HEK293 (cell line): ENCODE results near the gene SLC9A2.

ENCODE experiments used
- PRDM1 ChIP-seq: fragments of 450-650 bp; formaldehyde crosslinking; IDR thresholded peaks from 2 replicates; pipeline ENCODE4; 2016; ENCODE audit warnings: missing biosample characterization, missing genetic modification characterization
- ZBTB20 ChIP-seq: fragments of 450-650 bp; formaldehyde crosslinking; IDR thresholded peaks from 2 replicates; pipeline ENCODE4 v1.5.1; 2016; ENCODE audit warnings: missing biosample characterization, missing genetic modification characterization
- ZFP37 ChIP-seq: fragments of 450-650 bp; formaldehyde crosslinking; IDR thresholded peaks from 2 replicates; pipeline ENCODE4 v1.5.1; 2016; ENCODE audit warnings: missing biosample characterization, missing genetic modification characterization
- ZIC2 ChIP-seq: fragments of 450-650 bp; formaldehyde crosslinking; IDR thresholded peaks from 2 replicates; pipeline ENCODE4 v1.5.1; 2016; ENCODE audit warnings: missing biosample characterization, missing genetic modification characterization
- ZNF211 ChIP-seq: fragments of 450-650 bp; formaldehyde crosslinking; IDR thresholded peaks from 2 replicates; pipeline ENCODE4 v1.5.1; 2016; ENCODE audit warnings: low read depth, missing biosample characterization, missing genetic modification characterization
- ZNF473 ChIP-seq: fragments of 450-650 bp; formaldehyde crosslinking; IDR thresholded peaks from 2 replicates; pipeline ENCODE4 v1.5.1; 2017; ENCODE audit warnings: missing biosample characterization, missing genetic modification characterization
- ZNF670 ChIP-seq: fragments of 450-650 bp; formaldehyde crosslinking; IDR thresholded peaks from 2 replicates; pipeline ENCODE4 v1.5.1; 2016; ENCODE audit warnings: missing biosample characterization, missing genetic modification characterization, low read depth
- ZNF677 ChIP-seq: fragments of 450-650 bp; IDR thresholded peaks from 2 replicates; pipeline ENCODE4 v1.5.0; 2018; ENCODE audit warnings: missing biosample characterization, mild to moderate bottlenecking, missing genetic modification characterization, moderate library complexity
- TF ChIP-seq, protein P1 (sequence below): fragments of 450-650 bp; formaldehyde crosslinking; conservative IDR thresholded peaks from 2 replicates; pipeline ENCODE4 v1.5.1; 2016; ENCODE audit warnings: low read depth, missing biosample characterization, missing genetic modification characterization
- TF ChIP-seq, protein P2 (sequence below): fragments of 450-650 bp; formaldehyde crosslinking; IDR thresholded peaks from 2 replicates; pipeline ENCODE4 v1.5.1; 2016; ENCODE audit warnings: missing biosample characterization, missing genetic modification characterization
- TF ChIP-seq, protein P3 (sequence below): fragments of 450-650 bp; formaldehyde crosslinking; IDR thresholded peaks from 2 replicates; pipeline ENCODE4 v1.5.1; 2016; ENCODE audit warnings: missing biosample characterization, missing genetic modification characterization
- TF ChIP-seq, protein P4 (sequence below): fragments of 450-650 bp; formaldehyde crosslinking; IDR thresholded peaks from 2 replicates; pipeline ENCODE4 v1.5.1; 2016; ENCODE audit warnings: missing biosample characterization, missing genetic modification characterization
- TF ChIP-seq, protein P5 (sequence below): fragments of 450-650 bp; formaldehyde crosslinking; IDR thresholded peaks from 2 replicates; pipeline ENCODE4 v1.5.1; 2017; ENCODE audit warnings: missing biosample characterization, missing genetic modification characterization
- TF ChIP-seq, protein P6 (sequence below): fragments of 450-650 bp; formaldehyde crosslinking; optimal IDR thresholded peaks from 2 replicates; pipeline ENCODE3; 2016; ENCODE audit warnings: missing biosample characterization, mild to moderate bottlenecking, missing genetic modification characterization

DNA sequence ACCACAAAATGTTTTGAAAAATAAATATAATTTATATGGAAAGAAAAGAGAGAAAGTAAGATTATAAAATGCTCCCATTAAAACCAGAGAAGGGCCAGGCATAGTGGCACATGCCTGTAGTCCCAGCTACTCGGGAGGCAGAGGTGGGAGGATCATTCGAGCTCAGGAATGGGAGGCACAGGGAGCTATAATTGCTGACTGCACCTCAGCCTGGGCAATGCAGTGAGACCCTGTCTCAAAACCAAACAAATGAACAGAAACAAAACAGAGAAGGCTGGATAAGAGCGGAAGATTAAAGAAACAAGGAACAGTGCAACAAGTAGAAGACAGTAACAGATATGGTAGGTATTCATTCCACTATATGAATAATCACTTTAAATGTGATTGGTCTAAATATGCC is 123.9 kb downstream of the SLC9A2 start:
- TF ChIP-seq ZNF473 (tag by site-specific recombination) (no peak), ZNF677 (tag by site-specific recombination) (no peak), ZBTB20 (tag by site-specific recombination) (no peak), ZNF670 (no peak), ZFP37 (tag by site-specific recombination) (no peak), PRDM1 (no peak), ZIC2 (tag by site-specific recombination) (no peak), ZNF211 (tag by site-specific recombination) (no peak)
- TF ChIP-seq, protein P1, sequence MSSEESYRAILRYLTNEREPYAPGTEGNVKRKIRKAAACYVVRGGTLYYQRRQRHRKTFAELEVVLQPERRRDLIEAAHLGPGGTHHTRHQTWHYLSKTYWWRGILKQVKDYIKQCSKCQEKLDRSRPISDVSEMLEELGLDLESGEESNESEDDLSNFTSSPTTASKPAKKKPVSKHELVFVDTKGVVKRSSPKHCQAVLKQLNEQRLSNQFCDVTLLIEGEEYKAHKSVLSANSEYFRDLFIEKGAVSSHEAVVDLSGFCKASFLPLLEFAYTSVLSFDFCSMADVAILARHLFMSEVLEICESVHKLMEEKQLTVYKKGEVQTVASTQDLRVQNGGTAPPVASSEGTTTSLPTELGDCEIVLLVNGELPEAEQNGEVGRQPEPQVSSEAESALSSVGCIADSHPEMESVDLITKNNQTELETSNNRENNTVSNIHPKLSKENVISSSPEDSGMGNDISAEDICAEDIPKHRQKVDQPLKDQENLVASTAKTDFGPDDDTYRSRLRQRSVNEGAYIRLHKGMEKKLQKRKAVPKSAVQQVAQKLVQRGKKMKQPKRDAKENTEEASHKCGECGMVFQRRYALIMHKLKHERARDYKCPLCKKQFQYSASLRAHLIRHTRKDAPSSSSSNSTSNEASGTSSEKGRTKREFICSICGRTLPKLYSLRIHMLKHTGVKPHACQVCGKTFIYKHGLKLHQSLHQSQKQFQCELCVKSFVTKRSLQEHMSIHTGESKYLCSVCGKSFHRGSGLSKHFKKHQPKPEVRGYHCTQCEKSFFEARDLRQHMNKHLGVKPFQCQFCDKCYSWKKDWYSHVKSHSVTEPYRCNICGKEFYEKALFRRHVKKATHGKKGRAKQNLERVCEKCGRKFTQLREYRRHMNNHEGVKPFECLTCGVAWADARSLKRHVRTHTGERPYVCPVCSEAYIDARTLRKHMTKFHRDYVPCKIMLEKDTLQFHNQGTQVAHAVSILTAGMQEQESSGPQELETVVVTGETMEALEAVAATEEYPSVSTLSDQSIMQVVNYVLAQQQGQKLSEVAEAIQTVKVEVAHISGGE, result no peak
- TF ChIP-seq, protein P2, sequence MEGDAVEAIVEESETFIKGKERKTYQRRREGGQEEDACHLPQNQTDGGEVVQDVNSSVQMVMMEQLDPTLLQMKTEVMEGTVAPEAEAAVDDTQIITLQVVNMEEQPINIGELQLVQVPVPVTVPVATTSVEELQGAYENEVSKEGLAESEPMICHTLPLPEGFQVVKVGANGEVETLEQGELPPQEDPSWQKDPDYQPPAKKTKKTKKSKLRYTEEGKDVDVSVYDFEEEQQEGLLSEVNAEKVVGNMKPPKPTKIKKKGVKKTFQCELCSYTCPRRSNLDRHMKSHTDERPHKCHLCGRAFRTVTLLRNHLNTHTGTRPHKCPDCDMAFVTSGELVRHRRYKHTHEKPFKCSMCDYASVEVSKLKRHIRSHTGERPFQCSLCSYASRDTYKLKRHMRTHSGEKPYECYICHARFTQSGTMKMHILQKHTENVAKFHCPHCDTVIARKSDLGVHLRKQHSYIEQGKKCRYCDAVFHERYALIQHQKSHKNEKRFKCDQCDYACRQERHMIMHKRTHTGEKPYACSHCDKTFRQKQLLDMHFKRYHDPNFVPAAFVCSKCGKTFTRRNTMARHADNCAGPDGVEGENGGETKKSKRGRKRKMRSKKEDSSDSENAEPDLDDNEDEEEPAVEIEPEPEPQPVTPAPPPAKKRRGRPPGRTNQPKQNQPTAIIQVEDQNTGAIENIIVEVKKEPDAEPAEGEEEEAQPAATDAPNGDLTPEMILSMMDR (tag by site-specific recombination), result no peak
- TF ChIP-seq, protein P3, sequence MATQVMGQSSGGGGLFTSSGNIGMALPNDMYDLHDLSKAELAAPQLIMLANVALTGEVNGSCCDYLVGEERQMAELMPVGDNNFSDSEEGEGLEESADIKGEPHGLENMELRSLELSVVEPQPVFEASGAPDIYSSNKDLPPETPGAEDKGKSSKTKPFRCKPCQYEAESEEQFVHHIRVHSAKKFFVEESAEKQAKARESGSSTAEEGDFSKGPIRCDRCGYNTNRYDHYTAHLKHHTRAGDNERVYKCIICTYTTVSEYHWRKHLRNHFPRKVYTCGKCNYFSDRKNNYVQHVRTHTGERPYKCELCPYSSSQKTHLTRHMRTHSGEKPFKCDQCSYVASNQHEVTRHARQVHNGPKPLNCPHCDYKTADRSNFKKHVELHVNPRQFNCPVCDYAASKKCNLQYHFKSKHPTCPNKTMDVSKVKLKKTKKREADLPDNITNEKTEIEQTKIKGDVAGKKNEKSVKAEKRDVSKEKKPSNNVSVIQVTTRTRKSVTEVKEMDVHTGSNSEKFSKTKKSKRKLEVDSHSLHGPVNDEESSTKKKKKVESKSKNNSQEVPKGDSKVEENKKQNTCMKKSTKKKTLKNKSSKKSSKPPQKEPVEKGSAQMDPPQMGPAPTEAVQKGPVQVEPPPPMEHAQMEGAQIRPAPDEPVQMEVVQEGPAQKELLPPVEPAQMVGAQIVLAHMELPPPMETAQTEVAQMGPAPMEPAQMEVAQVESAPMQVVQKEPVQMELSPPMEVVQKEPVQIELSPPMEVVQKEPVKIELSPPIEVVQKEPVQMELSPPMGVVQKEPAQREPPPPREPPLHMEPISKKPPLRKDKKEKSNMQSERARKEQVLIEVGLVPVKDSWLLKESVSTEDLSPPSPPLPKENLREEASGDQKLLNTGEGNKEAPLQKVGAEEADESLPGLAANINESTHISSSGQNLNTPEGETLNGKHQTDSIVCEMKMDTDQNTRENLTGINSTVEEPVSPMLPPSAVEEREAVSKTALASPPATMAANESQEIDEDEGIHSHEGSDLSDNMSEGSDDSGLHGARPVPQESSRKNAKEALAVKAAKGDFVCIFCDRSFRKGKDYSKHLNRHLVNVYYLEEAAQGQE (tag by site-specific recombination), result no peak
- TF ChIP-seq, protein P4, sequence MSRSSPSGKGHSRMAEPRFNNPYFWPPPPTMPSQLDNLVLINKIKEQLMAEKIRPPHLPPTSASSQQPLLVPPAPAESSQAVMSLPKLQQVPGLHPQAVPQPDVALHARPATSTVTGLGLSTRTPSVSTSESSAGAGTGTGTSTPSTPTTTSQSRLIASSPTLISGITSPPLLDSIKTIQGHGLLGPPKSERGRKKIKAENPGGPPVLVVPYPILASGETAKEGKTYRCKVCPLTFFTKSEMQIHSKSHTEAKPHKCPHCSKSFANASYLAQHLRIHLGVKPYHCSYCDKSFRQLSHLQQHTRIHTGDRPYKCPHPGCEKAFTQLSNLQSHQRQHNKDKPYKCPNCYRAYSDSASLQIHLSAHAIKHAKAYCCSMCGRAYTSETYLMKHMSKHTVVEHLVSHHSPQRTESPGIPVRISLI (tag by site-specific recombination), result no peak
- TF ChIP-seq, protein P5, sequence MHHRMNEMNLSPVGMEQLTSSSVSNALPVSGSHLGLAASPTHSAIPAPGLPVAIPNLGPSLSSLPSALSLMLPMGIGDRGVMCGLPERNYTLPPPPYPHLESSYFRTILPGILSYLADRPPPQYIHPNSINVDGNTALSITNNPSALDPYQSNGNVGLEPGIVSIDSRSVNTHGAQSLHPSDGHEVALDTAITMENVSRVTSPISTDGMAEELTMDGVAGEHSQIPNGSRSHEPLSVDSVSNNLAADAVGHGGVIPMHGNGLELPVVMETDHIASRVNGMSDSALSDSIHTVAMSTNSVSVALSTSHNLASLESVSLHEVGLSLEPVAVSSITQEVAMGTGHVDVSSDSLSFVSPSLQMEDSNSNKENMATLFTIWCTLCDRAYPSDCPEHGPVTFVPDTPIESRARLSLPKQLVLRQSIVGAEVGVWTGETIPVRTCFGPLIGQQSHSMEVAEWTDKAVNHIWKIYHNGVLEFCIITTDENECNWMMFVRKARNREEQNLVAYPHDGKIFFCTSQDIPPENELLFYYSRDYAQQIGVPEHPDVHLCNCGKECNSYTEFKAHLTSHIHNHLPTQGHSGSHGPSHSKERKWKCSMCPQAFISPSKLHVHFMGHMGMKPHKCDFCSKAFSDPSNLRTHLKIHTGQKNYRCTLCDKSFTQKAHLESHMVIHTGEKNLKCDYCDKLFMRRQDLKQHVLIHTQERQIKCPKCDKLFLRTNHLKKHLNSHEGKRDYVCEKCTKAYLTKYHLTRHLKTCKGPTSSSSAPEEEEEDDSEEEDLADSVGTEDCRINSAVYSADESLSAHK, result no peak
- TF ChIP-seq, protein P6, sequence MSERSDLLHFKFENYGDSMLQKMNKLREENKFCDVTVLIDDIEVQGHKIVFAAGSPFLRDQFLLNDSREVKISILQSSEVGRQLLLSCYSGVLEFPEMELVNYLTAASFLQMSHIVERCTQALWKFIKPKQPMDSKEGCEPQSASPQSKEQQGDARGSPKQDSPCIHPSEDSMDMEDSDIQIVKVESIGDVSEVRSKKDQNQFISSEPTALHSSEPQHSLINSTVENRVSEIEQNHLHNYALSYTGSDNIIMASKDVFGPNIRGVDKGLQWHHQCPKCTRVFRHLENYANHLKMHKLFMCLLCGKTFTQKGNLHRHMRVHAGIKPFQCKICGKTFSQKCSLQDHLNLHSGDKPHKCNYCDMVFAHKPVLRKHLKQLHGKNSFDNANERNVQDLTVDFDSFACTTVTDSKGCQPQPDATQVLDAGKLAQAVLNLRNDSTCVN (tag by site-specific recombination), result no peak
